Prostate gland (tissue), 2 donors: Measurements from ENCODE around the gene TRMT2A.

Experiments
- CTCF ChIP-seq, 4 experiments: fragments of 200-600 bp in 2 of 4; fragments of 450-650 bp in 2 of 4; sonication (generic) in 2 of 4; IDR thresholded peaks; 1 replicate in 3 of 4; 2 replicates in 1 of 4; pipeline ENCODE4 v1.5.1; 2016 to 2019; ENCODE audit warnings: antibody characterized with exemption in 4 of 4, mild to moderate bottlenecking in 2 of 4, moderate library complexity in 2 of 4
- POLR2A ChIP-seq: fragments of 450-650 bp; IDR thresholded peaks from one replicate; pipeline ENCODE4 v1.6.1; 2016; ENCODE audit warnings: antibody characterized with exemption, mild to moderate bottlenecking

- TF ChIP-seq CTCF (IDR thresholded peaks at IDR 0.05) (no peak), POLR2A (no peak)
These were observed 42.0 kb upstream of the TRMT2A start for GRCh38 chr22:20159076-20159475.
